A549 (cell line): ENCODE results near the gene FAM107B.

Source experiments
- CTCF ChIP-seq: fragments of >200 bp; sonication (Bioruptor Twin); formaldehyde crosslinking; IDR thresholded peaks from 3 replicates; pipeline ENCODE4 v1.5.1; 2016
- FOXS1 ChIP-seq: fragments of 250-450 bp; sonication (Bioruptor Pico); IDR thresholded peaks from 2 replicates; pipeline ENCODE4 v1.5.0; 2020; ENCODE audit warnings: mild to moderate bottlenecking, moderate library complexity
- MAX ChIP-seq: IDR thresholded peaks from 2 replicates; pipeline ENCODE4 v1.6.1; 2012
- POLR2A ChIP-seq: IDR thresholded peaks from 2 replicates; pipeline ENCODE4 v1.6.1; 2012; ENCODE audit warnings: mild to moderate bottlenecking, low read length
- POLR2AphosphoS2 ChIP-seq: conservative IDR thresholded peaks from 2 replicates; pipeline ENCODE4 v1.6.1; 2012; ENCODE audit warnings: low read length, improper control_type of control experiment, inconsistent platforms
- RAD21 ChIP-seq, 2 experiments: fragments of >200 bp in 1 of 2; sonication (Bioruptor Twin) in 1 of 2; formaldehyde crosslinking in 1 of 2; IDR thresholded peaks in 1 of 2; conservative IDR thresholded peaks in 1 of 2; 2 replicates in 1 of 2; 3 replicates in 1 of 2; pipeline ENCODE4 v1.6.1; 2012 to 2018; ENCODE audit warnings: inconsistent platforms in 1 of 2
- ZSCAN20 ChIP-seq: fragments of 250-450 bp; sonication (Bioruptor Pico); IDR thresholded peaks from 2 replicates; pipeline ENCODE4 v1.8.0; 2022; ENCODE audit warnings: mild to moderate bottlenecking, moderate library complexity

DNA sequence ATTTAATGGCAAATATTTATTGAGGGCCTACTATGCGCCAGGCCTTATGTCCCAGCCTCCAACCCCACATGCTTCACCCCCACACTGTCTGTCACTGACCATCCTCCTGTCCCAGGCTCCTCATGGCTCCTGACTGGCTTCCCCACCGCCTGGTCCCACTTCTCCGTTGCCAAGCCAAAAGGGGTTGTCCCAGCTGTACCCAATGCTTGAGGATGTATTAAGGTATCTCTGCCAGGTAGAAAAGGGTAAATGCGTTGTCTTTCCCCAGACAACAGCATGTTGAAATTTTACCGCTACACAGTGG, 275.1 kb downstream of the FAM107B start:
- no peak for TF ChIP-seq CTCF
- TF ChIP-seq MAX: no peak
- no peak for TF ChIP-seq POLR2AphosphoS2
- no peak for TF ChIP-seq RAD21 (conservative IDR thresholded peaks at IDR 0.05 in 1 of 2, IDR thresholded peaks at IDR 0.05 in 1 of 2)
- TF ChIP-seq POLR2A: no peak
- TF ChIP-seq ZSCAN20: no peak
- no peak for TF ChIP-seq FOXS1 (CRISPR knock-in tag)
